Stimulated activated naive B cell treated with anti-CD40 and anti-IgM and Interleukin-4, amounts not matched to agents 10 μg/mL and 1 μg/mL and 100 μg/mL, for 72 hours (primary cell): ENCODE data around the gene CEACAM1.
"Not testable (repeated sequence)": the region's sequence is repeated elsewhere in the genome, so short reads cannot be mapped to it uniquely, and the experiment has no call there.

Experiments used
- ATAC-seq, 2 donors: fragments of 150-1000 bp; cut with Tn5 transposase; replicated peaks; 2 replicates each; pipeline ENCODE4 v1.10.0; 2021; ENCODE audit warnings: moderate library complexity in 1 of 2
- DNase-seq: peaks from one replicate; pipeline ENCODE4 v3.0.0; 2021
- H3K27ac Mint-ChIP-seq: one replicate; pipeline ENCODE4 v1.8.0; 2022; ENCODE audit warnings: mild to moderate bottlenecking, mixed read lengths
- H3K27me3 Mint-ChIP-seq, 2 donors: one replicate each; pipeline ENCODE4 v1.8.0; 2022; ENCODE audit warnings: mixed read lengths in 2 of 2
- H3K36me3 Mint-ChIP-seq, 2 donors: one replicate each; pipeline ENCODE4 v1.8.0; 2022; ENCODE audit warnings: mixed read lengths in 2 of 2, mild to moderate bottlenecking in 1 of 2
- H3K4me1 Mint-ChIP-seq, 2 donors: one replicate each; pipeline ENCODE4 v1.8.0; 2022; ENCODE audit warnings: mixed read lengths in 2 of 2, mild to moderate bottlenecking in 1 of 2
- H3K4me3 Mint-ChIP-seq, 2 donors: one replicate each; pipeline ENCODE4 v1.8.0; 2022; ENCODE audit warnings: mild to moderate bottlenecking in 2 of 2, mixed read lengths in 2 of 2, moderate library complexity in 1 of 2
- H3K9me3 Mint-ChIP-seq, 2 donors: one replicate each; pipeline ENCODE4 v1.8.0; 2022; ENCODE audit warnings: mixed read lengths in 2 of 2, mild to moderate bottlenecking in 1 of 2

CEACAM1 gene

DNA sequence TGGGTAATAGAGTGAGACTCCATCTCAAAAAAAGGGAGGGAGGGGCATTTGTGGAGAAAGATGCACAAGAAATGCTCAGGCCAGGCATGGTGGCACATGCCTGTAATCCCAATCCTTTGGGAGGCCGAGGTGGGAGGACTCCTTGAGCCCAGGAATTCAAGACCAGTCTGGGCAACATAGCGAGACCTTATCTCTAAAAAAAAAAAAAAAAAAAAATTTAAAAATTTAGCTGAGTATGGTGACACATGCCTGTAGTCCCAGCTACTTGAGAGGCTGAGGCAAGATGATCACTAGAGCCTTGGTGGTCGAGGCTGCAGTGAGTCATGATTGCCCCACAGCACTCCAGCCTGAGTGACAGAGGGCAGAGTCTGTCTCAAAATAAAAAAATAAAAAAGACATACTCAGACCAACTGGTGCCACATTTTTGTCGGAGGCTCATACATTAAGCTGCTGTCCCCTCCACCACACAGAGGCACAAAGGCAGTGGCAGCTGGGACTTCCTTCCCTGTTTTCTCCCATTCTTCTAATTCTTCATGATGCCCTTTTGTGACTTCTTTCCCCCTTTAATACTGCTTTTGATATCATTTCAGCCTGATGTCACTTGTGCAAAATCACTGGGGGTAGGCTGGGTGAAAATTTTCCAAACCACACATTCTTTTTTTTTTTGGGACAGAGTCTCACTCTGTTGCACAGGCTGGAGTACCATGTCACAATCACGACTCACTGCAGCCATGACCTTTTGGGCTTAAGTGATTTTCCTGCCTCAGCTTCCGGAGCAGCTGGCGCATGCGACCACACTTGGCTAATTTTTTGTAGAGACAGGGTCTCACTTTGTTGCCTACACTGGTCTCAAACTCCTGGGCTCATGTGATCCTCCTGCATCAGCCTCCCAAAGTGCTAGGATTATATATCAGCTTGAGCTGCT is 58.7 kb downstream of the CEACAM1 start:
- DNase-seq (no peak), ATAC-seq (peak; percentile 20 to 25)
- Mint-ChIP-seq H3K27ac (peak overlapping the region; percentile 48), H3K4me3 (no peak overlapping the region), H3K4me1 (peaks cover 34 to 46% of the 10 kb centered on the region in 2 donors), H3K27me3 (no peaks in the 10 kb centered on the region), H3K36me3 (no peaks in the 10 kb centered on the region), H3K9me3 (no peaks in the 10 kb centered on the region)

GRCh38 chr19:42468273-42468796 is 59.9 kb downstream of the CEACAM1 start:
- no peaks in the 10 kb centered on the region for H3K36me3 Mint-ChIP-seq
- DNase-seq: no peak
- no peak overlapping the region for H3K4me3 Mint-ChIP-seq
- H3K4me1 Mint-ChIP-seq: peaks cover 34 to 49% of the 10 kb centered on the region in 2 donors
- H3K27ac Mint-ChIP-seq: no peak overlapping the region
- no peaks in the 10 kb centered on the region for H3K9me3 Mint-ChIP-seq
- ATAC-seq: no peak
- H3K27me3 Mint-ChIP-seq: no peaks in the 10 kb centered on the region

GRCh38 chr19:42467183-42467760 is 61.0 kb downstream of the CEACAM1 start:
- Mint-ChIP-seq H3K27ac (no peak overlapping the region), H3K4me3 (no peak overlapping the region), H3K27me3 (no peaks in the 10 kb centered on the region), H3K4me1 (peaks cover 42 to 58% of the 10 kb centered on the region in 2 donors), H3K9me3 (no peaks in the 10 kb centered on the region), H3K36me3 (no peaks in the 10 kb centered on the region)
- no peak for DNase-seq
- ATAC-seq: no peak

DNA sequence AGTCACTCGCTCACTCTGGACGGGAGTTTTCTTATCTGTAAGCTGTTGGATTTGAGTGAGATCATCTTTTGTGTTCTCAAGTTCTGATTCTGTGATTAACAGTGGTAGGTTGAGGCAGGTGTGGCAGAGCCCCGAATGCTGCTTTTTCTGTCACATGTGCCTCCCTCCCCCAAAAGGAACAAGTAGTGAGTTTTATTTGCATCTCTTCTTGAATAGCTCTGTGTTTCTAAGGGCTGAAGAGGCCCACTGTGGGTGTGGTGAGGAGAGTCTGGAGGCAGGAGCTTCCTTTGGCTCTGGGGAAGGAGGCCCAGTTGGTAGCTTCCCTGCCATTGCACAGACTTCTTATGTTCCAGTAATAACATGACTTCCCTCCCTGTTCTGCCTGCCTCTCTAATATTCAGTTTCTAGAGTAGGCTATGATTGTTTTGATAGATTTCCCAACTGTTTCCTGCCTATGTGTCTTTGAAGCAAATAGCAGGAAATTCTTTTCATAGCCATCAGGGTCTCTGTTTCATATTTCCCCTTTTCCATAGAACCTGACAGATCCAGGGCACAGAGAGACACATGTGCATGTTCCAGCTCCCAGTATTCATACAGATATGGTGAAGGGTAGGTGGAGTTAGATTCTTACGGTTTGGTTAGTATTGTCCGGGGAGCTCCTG is 61.6 kb downstream of the CEACAM1 start:
- Mint-ChIP-seq H3K4me3 (no peak overlapping the region), H3K9me3 (no peaks in the 10 kb centered on the region), H3K4me1 (peaks cover 44 to 64% of the 10 kb centered on the region in 2 donors), H3K36me3 (no peaks in the 10 kb centered on the region), H3K27me3 (no peaks in the 10 kb centered on the region), H3K27ac (peak overlapping the region; percentile 85)
- ATAC-seq (no peak), DNase-seq (no peak)

- Mint-ChIP-seq H3K4me1 (peaks cover 44 to 65% of the 10 kb centered on the region in 2 donors), H3K27me3 (no peaks in the 10 kb centered on the region), H3K4me3 (peak overlapping the region in 1 of 2 donors; percentile 23), H3K9me3 (no peaks in the 10 kb centered on the region), H3K36me3 (no peaks in the 10 kb centered on the region), H3K27ac (peak overlapping the region; percentile 85)
- ATAC-seq (peak; percentile 94 to 97), DNase-seq (peak; percentile 71)
Measured at GRCh38 chr19:42465827-42466280, 62.4 kb downstream of the CEACAM1 start.

- DNase-seq (no peak), ATAC-seq (no peak)
- Mint-ChIP-seq H3K4me3 (no peak overlapping the region), H3K9me3 (no peaks in the 10 kb centered on the region), H3K4me1 (peaks cover 30 to 42% of the 10 kb centered on the region in 2 donors), H3K27ac (no peak overlapping the region), H3K36me3 (peaks cover 0 to 2% of the 10 kb centered on the region in 2 donors), H3K27me3 (no peaks in the 10 kb centered on the region)
Measured at GRCh38 chr19:42461700-42462324, 66.5 kb downstream of the CEACAM1 start.

GRCh38 chr19:42461231-42461630 is 67.0 kb downstream of the CEACAM1 start:
- not testable (repeated sequence) for H3K4me3 Mint-ChIP-seq, ATAC-seq

GRCh38 chr19:42459926-42460325 is 68.4 kb downstream of the CEACAM1 start:
- Mint-ChIP-seq H3K4me1 (peaks cover 21 to 40% of the 10 kb centered on the region in 2 donors), H3K4me3 (no peak overlapping the region), H3K27ac (no peak overlapping the region), H3K9me3 (no peaks in the 10 kb centered on the region), H3K36me3 (peaks cover 0 to 2% of the 10 kb centered on the region in 2 donors), H3K27me3 (no peaks in the 10 kb centered on the region)
- no peak for ATAC-seq
- DNase-seq: no peak

More at GRCh38 chr19:42461231-42461630, 67.0 kb downstream of the CEACAM1 start:
- not testable (repeated sequence) for H3K36me3 Mint-ChIP-seq, H3K27me3 Mint-ChIP-seq, H3K9me3 Mint-ChIP-seq, DNase-seq, H3K27ac Mint-ChIP-seq
- H3K4me1 Mint-ChIP-seq: peaks cover 24 to 40% of the 10 kb centered on the region in 2 donors
